HL-60 (cell line): ENCODE measurements around the gene CUEDC2.

Source experiments
- CTCF ChIP-seq: IDR thresholded peaks from one replicate; pipeline ENCODE4 v1.5.1; 2011; ENCODE audit warnings: low read length, control low read depth, inconsistent platforms; ENCODE audit not compliant: insufficient read depth
- GABPA ChIP-seq: IDR thresholded peaks from 2 replicates; pipeline ENCODE4 v1.6.1; 2012; ENCODE audit warnings: low read depth
- REST ChIP-seq: IDR thresholded peaks from 2 replicates; pipeline ENCODE4 v1.6.1; 2012; ENCODE audit warnings: low read depth; ENCODE audit not compliant: insufficient replicate concordance
- SPI1 ChIP-seq: IDR thresholded peaks from 2 replicates; pipeline ENCODE4 v1.6.1; 2012; ENCODE audit warnings: low read depth, mild to moderate bottlenecking, borderline replicate concordance

GRCh38 chr10:102467318-102467717, 34.9 kb upstream of the CUEDC2 start:
- no peak for TF ChIP-seq CTCF
- TF ChIP-seq REST = no peak
- no peak for TF ChIP-seq GABPA
- TF ChIP-seq SPI1 = no peak
